ENCODE data around the gene LYRM4.

DNA sequence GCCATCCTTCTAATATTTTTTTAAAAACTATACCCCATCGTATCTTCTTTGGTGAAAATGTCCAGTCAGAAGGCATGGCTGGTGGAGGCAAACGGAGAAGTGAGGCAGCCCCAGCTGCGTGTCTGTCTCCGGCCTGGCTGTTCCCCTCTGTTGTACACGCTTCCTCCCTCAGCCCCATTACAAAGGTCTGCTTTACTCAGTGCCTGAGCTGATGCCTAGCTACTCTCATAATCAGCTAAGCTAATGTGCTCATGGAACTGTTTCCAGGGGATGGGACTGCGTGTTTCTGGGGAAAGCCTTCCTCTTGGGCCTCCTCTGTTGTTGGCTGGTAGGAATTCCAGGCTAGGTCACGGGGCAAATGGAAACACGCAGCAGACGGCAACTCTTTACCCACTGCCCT lies 108.3 kb downstream of the LYRM4 start:
- TF ChIP-seq, protein P1, sequence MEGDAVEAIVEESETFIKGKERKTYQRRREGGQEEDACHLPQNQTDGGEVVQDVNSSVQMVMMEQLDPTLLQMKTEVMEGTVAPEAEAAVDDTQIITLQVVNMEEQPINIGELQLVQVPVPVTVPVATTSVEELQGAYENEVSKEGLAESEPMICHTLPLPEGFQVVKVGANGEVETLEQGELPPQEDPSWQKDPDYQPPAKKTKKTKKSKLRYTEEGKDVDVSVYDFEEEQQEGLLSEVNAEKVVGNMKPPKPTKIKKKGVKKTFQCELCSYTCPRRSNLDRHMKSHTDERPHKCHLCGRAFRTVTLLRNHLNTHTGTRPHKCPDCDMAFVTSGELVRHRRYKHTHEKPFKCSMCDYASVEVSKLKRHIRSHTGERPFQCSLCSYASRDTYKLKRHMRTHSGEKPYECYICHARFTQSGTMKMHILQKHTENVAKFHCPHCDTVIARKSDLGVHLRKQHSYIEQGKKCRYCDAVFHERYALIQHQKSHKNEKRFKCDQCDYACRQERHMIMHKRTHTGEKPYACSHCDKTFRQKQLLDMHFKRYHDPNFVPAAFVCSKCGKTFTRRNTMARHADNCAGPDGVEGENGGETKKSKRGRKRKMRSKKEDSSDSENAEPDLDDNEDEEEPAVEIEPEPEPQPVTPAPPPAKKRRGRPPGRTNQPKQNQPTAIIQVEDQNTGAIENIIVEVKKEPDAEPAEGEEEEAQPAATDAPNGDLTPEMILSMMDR (IDR thresholded peaks at IDR 0.05): no peak
- TF ChIP-seq POLR2A (IDR thresholded peaks at IDR 0.05): no peak

Measured in right lobe of liver (tissue), 4 donors.